ENCODE results near the gene R3HDM2.

Gene R3HDM2

GRCh38 chr12:57471661-57472060 lies 40.8 kb upstream of the R3HDM2 start:
- Histone ChIP-seq H3K4me3 (no peak overlapping the region), H3K36me3 (replicated peaks) (no peaks in the 10 kb centered on the region), H3K27me3 (ENCODE audit: low read depth) (peaks cover 48% of the 10 kb centered on the region), H3K9me3 (no peaks in the 10 kb centered on the region), H3K4me1 (no peaks in the 10 kb centered on the region)
- no peak for DNase-seq (ENCODE audit: low spot score in 2 of 2)
- in situ Hi-C loops (cut with MboI; ENCODE audit: low sequenced_read_pairs), result no loop called here

DNA sequence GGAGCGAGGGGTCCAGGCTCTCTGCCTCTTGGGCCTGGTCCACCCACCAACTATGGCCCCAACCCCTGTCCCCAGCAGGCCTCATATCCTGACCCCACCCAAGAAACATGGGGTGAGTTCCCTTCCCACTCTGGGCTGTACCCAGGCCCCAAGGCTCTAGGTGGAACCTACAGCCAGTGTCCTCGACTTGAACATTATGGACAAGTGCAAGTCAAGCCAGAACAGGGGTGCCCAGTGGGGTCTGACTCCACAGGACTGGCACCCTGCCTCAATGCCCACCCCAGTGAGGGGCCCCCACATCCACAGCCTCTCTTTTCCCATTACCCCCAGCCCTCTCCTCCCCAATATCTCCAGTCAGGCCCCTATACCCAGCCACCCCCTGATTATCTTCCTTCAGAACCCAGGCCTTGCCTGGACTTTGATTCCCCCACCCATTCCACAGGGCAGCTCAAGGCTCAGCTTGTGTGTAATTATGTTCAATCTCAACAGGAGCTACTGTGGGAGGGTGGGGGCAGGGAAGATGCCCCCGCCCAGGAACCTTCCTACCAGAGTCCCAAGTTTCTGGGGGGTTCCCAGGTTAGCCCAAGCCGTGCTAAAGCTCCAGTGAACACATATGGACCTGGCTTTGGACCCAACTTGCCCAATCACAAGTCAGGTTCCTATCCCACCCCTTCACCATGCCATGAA lies 40.3 kb upstream of the R3HDM2 start:
- no peak for DNase-seq (ENCODE audit: low spot score in 2 of 2)
- Histone ChIP-seq H3K9me3 (no peaks in the 10 kb centered on the region), H3K4me1 (no peaks in the 10 kb centered on the region), H3K27me3 (ENCODE audit: low read depth) (peaks cover 43% of the 10 kb centered on the region), H3K36me3 (replicated peaks) (no peaks in the 10 kb centered on the region), H3K4me3 (no peak overlapping the region)
- in situ Hi-C loops (cut with MboI; ENCODE audit: low sequenced_read_pairs), result no loop called here

DNA sequence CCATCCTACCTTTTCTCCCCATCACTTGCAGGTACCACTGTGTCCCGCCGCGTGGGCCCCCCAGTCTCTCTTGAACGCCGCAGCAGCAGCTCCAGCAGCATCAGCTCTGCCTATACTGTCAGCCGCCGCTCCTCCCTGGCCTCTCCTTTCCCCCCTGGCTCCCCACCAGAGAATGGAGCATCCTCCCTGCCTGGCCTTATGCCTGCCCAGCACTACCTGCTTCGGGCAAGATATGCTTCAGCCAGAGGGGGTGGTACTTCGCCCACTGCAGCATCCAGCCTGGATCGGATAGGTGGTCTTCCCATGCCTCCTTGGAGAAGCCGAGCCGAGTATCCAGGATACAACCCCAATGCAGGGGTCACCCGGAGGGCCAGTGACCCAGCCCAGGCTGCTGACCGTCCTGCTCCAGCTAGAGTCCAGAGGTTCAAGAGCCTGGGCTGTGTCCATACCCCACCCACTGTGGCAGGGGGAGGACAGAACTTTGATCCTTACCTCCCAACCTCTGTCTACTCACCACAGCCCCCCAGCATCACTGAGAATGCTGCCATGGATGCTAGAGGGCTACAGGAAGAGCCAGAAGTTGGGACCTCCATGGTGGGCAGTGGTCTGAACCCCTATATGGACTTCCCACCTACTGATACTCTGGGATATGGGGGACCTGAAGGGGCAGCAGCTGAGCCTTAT lies 39.6 kb upstream of the R3HDM2 start:
- Histone ChIP-seq H3K36me3 (replicated peaks) (no peaks in the 10 kb centered on the region), H3K4me3 (no peak overlapping the region), H3K4me1 (no peaks in the 10 kb centered on the region), H3K9me3 (no peaks in the 10 kb centered on the region), H3K27me3 (ENCODE audit: low read depth) (peaks cover 36% of the 10 kb centered on the region)
- in situ Hi-C loops (cut with MboI; ENCODE audit: low sequenced_read_pairs), result no loop called here
- no peak for DNase-seq (ENCODE audit: low spot score in 2 of 2)

- H3K4me3 ChIP-seq, result no peak overlapping the region
- H3K36me3 ChIP-seq (replicated peaks), result no peaks in the 10 kb centered on the region
- H3K4me1 ChIP-seq, result no peaks in the 10 kb centered on the region
- no peaks in the 10 kb centered on the region for H3K9me3 ChIP-seq
- in situ Hi-C loops (cut with MboI; ENCODE audit: low sequenced_read_pairs), result no loop called here
- peaks cover 30% of the 10 kb centered on the region for H3K27me3 ChIP-seq (ENCODE audit: low read depth)
- no peak for DNase-seq (ENCODE audit: low spot score in 2 of 2)
Observed at GRCh38 chr12:57469296-57470164, 38.7 kb upstream of the R3HDM2 start.

- Histone ChIP-seq H3K4me3 (no peak overlapping the region), H3K27me3 (ENCODE audit: low read depth) (peaks cover 16% of the 10 kb centered on the region)
- in situ Hi-C loops (cut with MboI; ENCODE audit: low sequenced_read_pairs), result no loop called here
Observed at GRCh38 chr12:57467915-57468314, 37.1 kb upstream of the R3HDM2 start.

DNA sequence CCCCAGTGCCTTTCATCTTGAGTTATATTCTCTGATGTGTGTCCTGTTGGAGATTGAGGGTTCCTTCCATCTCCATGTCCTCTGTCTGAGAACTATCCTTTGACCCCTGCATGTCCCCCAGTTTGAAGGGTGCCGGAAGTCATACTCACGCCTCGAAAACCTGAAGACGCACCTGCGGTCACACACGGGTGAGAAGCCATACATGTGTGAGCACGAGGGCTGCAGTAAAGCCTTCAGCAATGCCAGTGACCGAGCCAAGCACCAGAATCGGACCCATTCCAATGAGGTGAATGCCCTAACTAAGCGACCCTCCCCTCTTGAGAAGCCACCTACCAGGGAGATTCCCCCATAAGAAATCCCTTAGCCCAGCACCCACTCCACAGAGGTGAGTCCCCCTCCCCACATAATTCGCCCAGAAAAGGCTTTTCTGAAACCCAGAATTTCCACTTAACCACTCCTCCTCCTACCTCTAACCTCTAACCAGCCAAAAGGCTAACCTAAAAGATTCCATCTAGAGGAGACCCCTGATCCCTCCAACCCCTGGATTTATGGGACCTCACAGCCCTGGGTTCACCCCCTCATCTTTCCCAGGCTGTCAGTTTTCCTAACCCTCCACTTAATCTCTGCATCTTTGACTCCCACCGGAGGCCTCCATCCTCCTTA lies 36.5 kb upstream of the R3HDM2 start:
- in situ Hi-C loops (cut with MboI; ENCODE audit: low sequenced_read_pairs), result no loop called here
- Histone ChIP-seq H3K36me3 (replicated peaks) (no peaks in the 10 kb centered on the region), H3K4me3 (no peak overlapping the region), H3K4me1 (peaks cover 5% of the 10 kb centered on the region; the same call in 1 of the 2 replicates), H3K9me3 (no peaks in the 10 kb centered on the region), H3K27me3 (ENCODE audit: low read depth) (peaks cover 12% of the 10 kb centered on the region; the same call in 1 of the 2 replicates)
- no peak for DNase-seq (ENCODE audit: low spot score in 2 of 2)

More at GRCh38 chr12:57467915-57468314, 37.1 kb upstream of the R3HDM2 start:
- DNase-seq (ENCODE audit: low spot score in 2 of 2), result no peak
- peaks cover 1% of the 10 kb centered on the region; the same call in 1 of the 2 replicates for H3K4me1 ChIP-seq
- no peaks in the 10 kb centered on the region for H3K9me3 ChIP-seq
- H3K36me3 ChIP-seq (replicated peaks), result no peaks in the 10 kb centered on the region

- no peaks in the 10 kb centered on the region for H3K9me3 ChIP-seq
- no peaks in the 10 kb centered on the region for H3K36me3 ChIP-seq (replicated peaks)
- H3K4me1 ChIP-seq, result peaks cover 5% of the 10 kb centered on the region; the same call in 1 of the 2 replicates
- no peak overlapping the region for H3K4me3 ChIP-seq
- peaks cover 9% of the 10 kb centered on the region; the same call in 1 of the 2 replicates for H3K27me3 ChIP-seq (ENCODE audit: low read depth)
- in situ Hi-C loops (cut with MboI; ENCODE audit: low sequenced_read_pairs), result no loop called here
- no peak for DNase-seq (ENCODE audit: low spot score in 2 of 2)
Observed at GRCh38 chr12:57465747-57466505, 35.1 kb upstream of the R3HDM2 start.

DNA sequence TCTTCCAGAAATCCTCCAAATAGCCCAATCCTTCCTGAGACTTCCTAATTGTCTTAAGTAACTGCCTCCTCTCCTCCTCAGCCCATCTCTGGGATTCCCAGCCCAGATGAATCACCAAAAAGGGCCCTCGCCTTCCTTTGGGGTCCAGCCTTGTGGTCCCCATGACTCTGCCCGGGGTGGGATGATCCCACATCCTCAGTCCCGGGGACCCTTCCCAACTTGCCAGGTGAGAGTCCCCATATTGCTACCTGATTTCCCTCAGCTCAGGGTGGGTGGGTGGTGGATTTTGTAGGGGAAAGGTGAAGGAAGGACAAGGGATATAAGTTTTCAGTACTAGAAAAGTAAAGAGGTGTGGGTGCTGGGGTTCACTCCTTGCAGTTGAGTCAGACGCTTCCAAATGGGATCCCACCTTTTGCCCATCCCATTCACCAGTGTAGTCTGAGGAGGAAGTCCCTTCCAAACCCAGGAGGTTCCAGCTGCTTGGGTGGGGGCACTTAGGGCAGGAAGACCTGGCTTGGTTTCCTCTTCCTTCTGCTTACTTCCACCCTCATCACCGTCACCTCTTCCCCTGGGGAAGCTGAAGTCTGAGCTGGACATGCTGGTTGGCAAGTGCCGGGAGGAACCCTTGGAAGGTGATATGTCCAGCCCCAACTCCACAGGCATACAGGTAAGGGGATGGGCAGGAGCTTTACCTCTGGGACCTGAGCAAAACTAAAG lies 34.3 kb upstream of the R3HDM2 start:
- H3K9me3 ChIP-seq, result no peaks in the 10 kb centered on the region
- in situ Hi-C loops (cut with MboI; ENCODE audit: low sequenced_read_pairs), result no loop called here
- H3K27me3 ChIP-seq (ENCODE audit: low read depth), result peaks cover 9% of the 10 kb centered on the region; the same call in 1 of the 2 replicates
- no peak for DNase-seq (ENCODE audit: low spot score in 2 of 2)
- peaks cover 5% of the 10 kb centered on the region; the same call in 1 of the 2 replicates for H3K4me1 ChIP-seq
- H3K36me3 ChIP-seq (replicated peaks), result no peaks in the 10 kb centered on the region
- H3K4me3 ChIP-seq, result no peak overlapping the region

GRCh38 chr12:57464569-57464968 lies 33.7 kb upstream of the R3HDM2 start:
- H3K27me3 ChIP-seq (ENCODE audit: low read depth), result peaks cover 9% of the 10 kb centered on the region; the same call in 1 of the 2 replicates
- no peaks in the 10 kb centered on the region for H3K9me3 ChIP-seq
- DNase-seq (ENCODE audit: low spot score in 2 of 2), result no peak
- in situ Hi-C loops (cut with MboI; ENCODE audit: low sequenced_read_pairs), result no loop called here
- no peak overlapping the region for H3K4me3 ChIP-seq
- peaks cover 5% of the 10 kb centered on the region; the same call in 1 of the 2 replicates for H3K4me1 ChIP-seq
- no peaks in the 10 kb centered on the region for H3K36me3 ChIP-seq (replicated peaks)

DNA sequence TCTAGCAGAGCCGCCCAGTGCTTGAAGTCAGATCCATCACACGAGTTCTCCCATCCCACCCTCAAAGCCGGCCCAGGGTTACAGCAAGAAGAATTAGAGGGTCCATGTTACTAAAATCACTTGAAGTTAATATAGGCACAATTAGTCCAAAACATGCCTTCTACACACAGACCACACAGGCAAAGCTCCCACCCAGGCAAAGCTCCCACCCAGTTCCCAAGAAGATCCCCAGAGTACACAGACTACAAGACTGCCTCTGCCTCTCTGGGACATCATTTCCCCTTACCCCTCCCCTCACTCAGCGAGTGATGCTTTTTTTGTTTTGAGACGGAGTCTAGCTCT lies 32.0 kb upstream of the R3HDM2 start:
- Histone ChIP-seq H3K9me3 (no peaks in the 10 kb centered on the region), H3K27me3 (ENCODE audit: low read depth) (peaks cover 9% of the 10 kb centered on the region; the same call in 1 of the 2 replicates), H3K36me3 (replicated peaks) (no peaks in the 10 kb centered on the region), H3K4me3 (peak overlapping the region; percentile 49), H3K4me1 (peaks cover 11% of the 10 kb centered on the region)
- DNase-seq (ENCODE audit: low spot score in 2 of 2), result no peak
- in situ Hi-C loops (cut with MboI; ENCODE audit: low sequenced_read_pairs), result no loop called here

DNA sequence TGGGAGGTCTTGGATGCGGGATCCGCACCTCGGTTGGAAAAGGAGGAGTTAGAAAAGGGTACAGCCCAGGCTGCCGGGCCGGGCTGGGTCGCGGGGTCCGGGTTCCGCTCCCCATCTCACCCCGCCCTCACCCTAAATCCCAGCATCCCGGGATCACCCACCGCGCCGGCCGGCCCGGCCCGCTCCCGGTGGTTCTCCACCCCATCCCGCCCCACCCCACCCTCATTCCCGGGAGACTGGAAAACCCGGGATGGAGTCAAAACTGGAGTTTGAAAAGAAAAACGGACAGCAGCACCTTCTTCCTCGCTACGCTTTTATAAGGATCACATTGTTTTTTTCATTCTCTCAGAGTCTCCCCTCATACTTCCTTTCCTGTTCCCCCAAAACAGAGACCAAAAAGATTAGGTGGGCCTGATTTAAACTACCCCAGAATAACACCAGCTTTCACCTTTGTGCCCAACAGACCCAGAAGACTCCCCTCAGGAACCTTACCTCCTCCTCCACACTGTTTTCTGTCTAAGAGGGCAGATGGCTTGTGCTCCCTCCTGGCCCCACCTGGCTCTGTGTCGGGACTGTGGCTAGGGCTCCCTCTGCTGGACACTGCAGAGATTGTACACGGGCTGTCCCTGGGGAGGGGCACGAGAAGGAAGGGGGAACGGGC lies 31.5 kb upstream of the R3HDM2 start:
- H3K9me3 ChIP-seq, result no peaks in the 10 kb centered on the region
- peak; percentile 89 to 95 for DNase-seq (ENCODE audit: low spot score in 2 of 2)
- in situ Hi-C loops (cut with MboI; ENCODE audit: low sequenced_read_pairs), result no loop called here
- peaks cover 6% of the 10 kb centered on the region; the same call in 1 of the 2 replicates for H3K27me3 ChIP-seq (ENCODE audit: low read depth)
- H3K4me1 ChIP-seq, result peaks cover 11% of the 10 kb centered on the region
- no peaks in the 10 kb centered on the region for H3K36me3 ChIP-seq (replicated peaks)
- H3K4me3 ChIP-seq, result peak overlapping the region; percentile 49

DNA sequence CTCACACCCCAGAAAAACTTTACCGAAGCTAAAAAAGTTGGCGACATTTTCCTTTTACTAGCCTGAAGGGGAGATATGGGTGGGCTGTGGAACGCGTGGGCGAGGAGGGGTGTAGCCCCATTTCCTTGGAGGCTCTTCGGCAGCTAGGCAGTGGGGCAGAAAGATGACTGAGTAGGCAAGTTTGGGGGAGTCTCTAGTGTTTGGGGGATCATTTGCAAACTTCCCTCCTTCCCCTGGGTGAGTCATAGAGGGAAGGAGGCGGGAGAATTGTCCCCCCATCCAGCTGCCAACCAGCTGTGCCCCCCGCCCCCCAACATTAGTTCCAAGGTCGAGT lies 31.0 kb upstream of the R3HDM2 start:
- H3K4me1 ChIP-seq, result peaks cover 11% of the 10 kb centered on the region
- no peaks in the 10 kb centered on the region for H3K36me3 ChIP-seq (replicated peaks)
- H3K27me3 ChIP-seq (ENCODE audit: low read depth), result peaks cover 5% of the 10 kb centered on the region; the same call in 1 of the 2 replicates
- no peaks in the 10 kb centered on the region for H3K9me3 ChIP-seq
- DNase-seq (ENCODE audit: low spot score in 2 of 2), result peak in 1 of 2 experiments; percentile 32
- peak overlapping the region; percentile 49 for H3K4me3 ChIP-seq
- in situ Hi-C loops (cut with MboI; ENCODE audit: low sequenced_read_pairs), result no loop called here

All from HAP-1 (cell line).